ENCODE measurements around the gene ENOPH1.

ENOPH1 gene

GRCh38 chr4:82508806-82509428 lies 78.5 kb downstream of the ENOPH1 start:
- no peak for DNase-seq (ENCODE audit: low read depth in 3 of 3, low spot score in 1 of 3)

- DNase-seq (ENCODE audit: low read depth in 3 of 3, low spot score in 1 of 3): no peak
Observed at GRCh38 chr4:82510216-82510615, 79.8 kb downstream of the ENOPH1 start.

Data from stimulated activated CD4-positive, alpha-beta T cell treated with anti-CD3 and anti-CD28 coated beads, TNF-alpha, amount 100 ng/mL, for 1 hour (primary cell).